Fibroblast of lung (primary cell): ENCODE measurements around the gene KRTAP5-9. TPM values are rescaled to one million over a fixed set of nuclear protein-coding genes. Genes with fewer than 3 reads are reported as not detected.

Experiments used
- DNase-seq, 2 donors: peaks; one replicate each; pipeline versions ENCODE4 v3.0.0 to v3.0.0-alpha.2; 2010; ENCODE audit warnings: low read depth in 2 of 2
- H2AFZ ChIP-seq: 2 replicates; pipeline ENCODE4 v1.5.1; 2012; ENCODE audit warnings: low read length, control low read depth, inconsistent platforms
- H3K27ac ChIP-seq: 2 replicates; pipeline ENCODE4 v1.5.1; 2011; ENCODE audit warnings: low read length, control low read depth; ENCODE audit not compliant: insufficient read depth
- H3K27me3 ChIP-seq: 2 replicates; pipeline ENCODE4 v1.5.1; 2011; ENCODE audit warnings: mild to moderate bottlenecking, low read length; ENCODE audit not compliant: control insufficient read depth, insufficient read depth
- H3K36me3 ChIP-seq: 2 replicates; pipeline ENCODE4 v1.5.1; 2011; ENCODE audit warnings: low read length; ENCODE audit not compliant: control insufficient read depth, insufficient read depth
- H3K4me1 ChIP-seq: 2 replicates; pipeline ENCODE4 v1.5.1; 2011; ENCODE audit warnings: low read length; ENCODE audit not compliant: control insufficient read depth, insufficient read depth; ENCODE audit errors: extremely low read depth
- H3K4me2 ChIP-seq: 2 replicates; pipeline ENCODE4 v1.5.1; 2011; ENCODE audit warnings: low read length, control low read depth; ENCODE audit not compliant: insufficient read depth; ENCODE audit errors: extremely low read depth
- H3K4me3 ChIP-seq, 4 experiments: fragments of 200-600 bp in 1 of 4; sonication (generic) in 1 of 4; replicated peaks in 1 of 4; 2 replicates each; pipeline ENCODE4 v1.5.1; 2011 to 2016; ENCODE audit warnings: low read length in 4 of 4, low read depth in 3 of 4, mild to moderate bottlenecking in 3 of 4, control low read depth in 2 of 4, inconsistent platforms in 1 of 4, mixed read lengths in 1 of 4; ENCODE audit not compliant: insufficient read depth in 1 of 4; ENCODE audit errors: control extremely low read depth in 1 of 4
- H3K79me2 ChIP-seq: 2 replicates; pipeline ENCODE4 v1.5.1; 2012; ENCODE audit warnings: mild to moderate bottlenecking, low read length, inconsistent platforms; ENCODE audit not compliant: control insufficient read depth, insufficient read depth
- H3K9ac ChIP-seq: 2 replicates; pipeline ENCODE4 v1.5.1; 2011; ENCODE audit warnings: mild to moderate bottlenecking, low read length, control low read depth; ENCODE audit not compliant: insufficient read depth
- H3K9me3 ChIP-seq: 2 replicates; pipeline ENCODE4 v1.5.1; 2012; ENCODE audit warnings: low read depth, low read length; ENCODE audit not compliant: control insufficient read depth, insufficient read depth
- H4K20me1 ChIP-seq: 2 replicates; pipeline ENCODE4 v1.5.1; 2011; ENCODE audit warnings: low read length; ENCODE audit not compliant: control insufficient read depth, insufficient read depth; ENCODE audit errors: extremely low read depth
- EZH2 ChIP-seq: IDR thresholded peaks from 2 replicates; pipeline ENCODE4 v1.5.1; 2012; ENCODE audit warnings: low read length, control low read depth, mild to moderate bottlenecking; ENCODE audit errors: missing control alignments
- polyA plus RNA-seq, 2 donors: library from polyadenylated mRNA; depleted of rRNA in 1 of 2; stranded (reverse) in 1 of 2; unstranded in 1 of 2; fragments of >200 nt; gene quantifications; 2 replicates each; pipeline ENCODE4 v1.2.1, GENCODE V29; 2011 to 2012; ENCODE audit warnings: missing spikeins in 1 of 2
- total RNA-seq: library from RNA; depleted of rRNA; stranded (reverse); fragments of >200 nt; gene quantifications from 2 replicates; pipeline ENCODE4 v1.2.1, GENCODE V29; 2014
- TF ChIP-seq, protein P1 (sequence below), 2 donors: IDR thresholded peaks in 1 of 2; conservative IDR thresholded peaks in 1 of 2; 1 replicate in 1 of 2; 2 replicates in 1 of 2; pipeline ENCODE4 v1.5.1; 2011 to 2012; ENCODE audit warnings: low read length in 2 of 2, control low read depth in 1 of 2, inconsistent platforms in 1 of 2, low read depth in 1 of 2, mild to moderate bottlenecking in 1 of 2

Gene KRTAP5-9
- total and polyA plus RNA-seq, 2 donors (not counting 1 experiment from before 2014, with no cell fraction given) = not detected

DNA sequence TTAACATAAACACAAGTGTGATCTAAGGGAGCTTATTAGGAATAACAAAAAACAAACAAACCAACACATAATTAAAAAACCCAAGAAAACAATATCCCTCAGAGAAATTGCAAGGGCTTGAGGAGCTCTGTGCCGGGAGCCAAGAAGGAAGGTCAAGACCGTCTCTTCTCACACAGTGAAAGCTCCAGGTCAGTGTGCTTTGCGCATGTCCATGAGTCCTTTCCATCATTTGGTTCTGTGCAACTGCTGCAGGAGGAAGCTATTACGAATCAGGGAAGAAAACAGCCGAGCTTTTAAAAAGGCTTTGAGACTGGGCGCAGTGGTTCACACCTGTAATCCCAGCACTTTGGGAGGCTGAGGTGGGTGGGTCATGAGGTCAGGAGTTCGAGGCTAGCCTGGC, 5.8 kb upstream of the KRTAP5-9 start:
- H3K4me3 ChIP-seq = no peak overlapping the region
- H4K20me1 ChIP-seq = no peaks in the 10 kb centered on the region
- H3K27ac ChIP-seq = no peak overlapping the region
- H3K9ac ChIP-seq = no peak overlapping the region
- no peaks in the 10 kb centered on the region for H3K4me1 ChIP-seq
- H2AFZ ChIP-seq = no peak overlapping the region
- DNase-seq = no peak
- H3K4me2 ChIP-seq = no peak overlapping the region
- H3K79me2 ChIP-seq = no peaks in the 10 kb centered on the region
- TF ChIP-seq, protein P1, sequence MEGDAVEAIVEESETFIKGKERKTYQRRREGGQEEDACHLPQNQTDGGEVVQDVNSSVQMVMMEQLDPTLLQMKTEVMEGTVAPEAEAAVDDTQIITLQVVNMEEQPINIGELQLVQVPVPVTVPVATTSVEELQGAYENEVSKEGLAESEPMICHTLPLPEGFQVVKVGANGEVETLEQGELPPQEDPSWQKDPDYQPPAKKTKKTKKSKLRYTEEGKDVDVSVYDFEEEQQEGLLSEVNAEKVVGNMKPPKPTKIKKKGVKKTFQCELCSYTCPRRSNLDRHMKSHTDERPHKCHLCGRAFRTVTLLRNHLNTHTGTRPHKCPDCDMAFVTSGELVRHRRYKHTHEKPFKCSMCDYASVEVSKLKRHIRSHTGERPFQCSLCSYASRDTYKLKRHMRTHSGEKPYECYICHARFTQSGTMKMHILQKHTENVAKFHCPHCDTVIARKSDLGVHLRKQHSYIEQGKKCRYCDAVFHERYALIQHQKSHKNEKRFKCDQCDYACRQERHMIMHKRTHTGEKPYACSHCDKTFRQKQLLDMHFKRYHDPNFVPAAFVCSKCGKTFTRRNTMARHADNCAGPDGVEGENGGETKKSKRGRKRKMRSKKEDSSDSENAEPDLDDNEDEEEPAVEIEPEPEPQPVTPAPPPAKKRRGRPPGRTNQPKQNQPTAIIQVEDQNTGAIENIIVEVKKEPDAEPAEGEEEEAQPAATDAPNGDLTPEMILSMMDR (conservative IDR thresholded peaks at IDR 0.05 in 1 of 2, IDR thresholded peaks at IDR 0.05 in 1 of 2; ENCODE audit: low read depth in 1 of 2, low read length in 2 of 2) = no peak
- no peak for TF ChIP-seq EZH2
- H3K27me3 ChIP-seq = peaks cover 3% of the 10 kb centered on the region
- H3K36me3 ChIP-seq = no peaks in the 10 kb centered on the region
- H3K9me3 ChIP-seq = no peaks in the 10 kb centered on the region

DNA sequence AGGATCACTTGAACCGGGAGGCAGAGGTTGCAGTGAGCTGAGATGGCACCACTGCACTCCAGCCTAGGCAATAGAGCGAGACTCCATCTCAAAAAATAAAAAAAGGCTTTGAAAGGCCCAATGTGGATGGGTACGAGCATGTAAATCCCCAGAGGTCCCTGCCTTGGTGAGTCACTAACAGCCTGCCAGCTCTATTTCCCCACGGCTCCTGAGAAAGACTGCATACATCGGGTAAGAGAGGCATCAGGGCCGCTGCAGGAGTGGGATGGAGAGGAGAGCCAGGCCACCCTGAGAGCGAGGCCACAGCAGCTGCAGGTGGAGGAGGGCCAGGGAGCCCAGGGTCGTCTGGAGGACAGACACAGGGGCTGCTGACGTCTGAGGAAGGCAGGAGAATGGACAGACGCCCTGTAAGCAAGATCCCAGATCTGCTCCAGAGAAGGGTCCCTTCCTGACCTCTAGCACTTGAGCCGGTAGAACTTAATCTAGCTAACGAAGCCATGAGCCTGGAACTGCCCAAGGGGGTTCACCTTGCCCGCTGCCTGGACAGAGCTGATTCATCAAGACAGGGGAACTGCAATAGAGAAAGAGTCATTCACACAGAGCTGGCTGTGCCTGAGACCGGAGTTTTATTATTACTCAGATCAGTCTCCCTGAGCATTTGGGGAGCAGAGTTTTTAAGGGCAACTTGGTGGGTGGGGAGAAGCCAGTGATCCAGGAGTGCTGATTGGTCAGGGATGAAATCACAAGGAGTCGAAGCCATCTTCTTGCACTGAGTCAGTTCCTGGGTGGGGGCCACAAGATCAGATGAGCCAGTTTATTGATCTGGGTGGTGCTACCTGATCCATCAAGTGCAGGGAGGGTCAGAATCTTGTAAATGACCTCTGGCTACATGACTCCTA, 5.1 kb upstream of the KRTAP5-9 start:
- H3K9ac ChIP-seq = no peak overlapping the region
- no peak overlapping the region for H3K4me3 ChIP-seq
- no peaks in the 10 kb centered on the region for H4K20me1 ChIP-seq
- H3K4me2 ChIP-seq = no peak overlapping the region
- TF ChIP-seq EZH2 = no peak
- TF ChIP-seq, protein P1 (conservative IDR thresholded peaks at IDR 0.05 in 1 of 2, IDR thresholded peaks at IDR 0.05 in 1 of 2; ENCODE audit: low read depth in 1 of 2, low read length in 2 of 2) = no peak
- no peaks in the 10 kb centered on the region for H3K79me2 ChIP-seq
- no peak for DNase-seq
- H2AFZ ChIP-seq = no peak overlapping the region
- H3K4me1 ChIP-seq = no peaks in the 10 kb centered on the region
- H3K9me3 ChIP-seq = no peaks in the 10 kb centered on the region
- H3K36me3 ChIP-seq = no peaks in the 10 kb centered on the region
- peaks cover 3% of the 10 kb centered on the region for H3K27me3 ChIP-seq
- no peak overlapping the region for H3K27ac ChIP-seq

DNA sequence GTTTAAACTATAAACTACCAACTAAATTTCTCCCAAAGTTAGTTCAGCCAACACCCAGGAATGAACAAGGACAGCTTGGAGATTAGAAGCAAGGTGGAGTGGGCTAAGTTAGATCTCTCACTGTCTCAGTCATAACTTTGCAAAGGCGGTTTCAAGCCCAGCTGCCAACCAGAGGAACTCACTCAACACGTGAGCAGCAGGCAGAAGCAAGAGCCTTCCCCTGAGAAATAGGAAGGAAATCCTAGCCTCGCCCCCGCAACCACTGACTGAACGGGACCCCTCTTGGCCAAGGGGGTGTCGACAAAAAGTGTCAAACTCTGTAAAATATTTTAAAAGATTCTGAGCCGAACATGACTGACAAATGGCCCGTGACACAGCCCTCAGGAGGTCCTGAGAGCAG, 4.4 kb upstream of the KRTAP5-9 start:
- Histone ChIP-seq H3K9ac (no peak overlapping the region), H3K9me3 (no peaks in the 10 kb centered on the region), H2AFZ (no peak overlapping the region), H3K27me3 (peaks cover 3% of the 10 kb centered on the region), H3K79me2 (no peaks in the 10 kb centered on the region), H4K20me1 (no peaks in the 10 kb centered on the region), H3K27ac (no peak overlapping the region), H3K4me1 (no peaks in the 10 kb centered on the region), H3K36me3 (no peaks in the 10 kb centered on the region), H3K4me3 (no peak overlapping the region), H3K4me2 (no peak overlapping the region)
- TF ChIP-seq EZH2 = no peak
- TF ChIP-seq, protein P1 (conservative IDR thresholded peaks at IDR 0.05 in 1 of 2, IDR thresholded peaks at IDR 0.05 in 1 of 2; ENCODE audit: low read depth in 1 of 2, low read length in 2 of 2) = no peak
- DNase-seq = no peak
